SKM-1 (cell line): ENCODE results near the gene ABCB9.
A peak's percentile ranks its signal among the peaks of the same experiment; 100 is the strongest.

ENCODE experiments used
- DNase-seq: peaks from one replicate; lab custom pipeline; 2025; ENCODE audit not compliant: unreplicated experiment; lab: John Stamatoyannopoulos, UW

The ABCB9 gene

DNA sequence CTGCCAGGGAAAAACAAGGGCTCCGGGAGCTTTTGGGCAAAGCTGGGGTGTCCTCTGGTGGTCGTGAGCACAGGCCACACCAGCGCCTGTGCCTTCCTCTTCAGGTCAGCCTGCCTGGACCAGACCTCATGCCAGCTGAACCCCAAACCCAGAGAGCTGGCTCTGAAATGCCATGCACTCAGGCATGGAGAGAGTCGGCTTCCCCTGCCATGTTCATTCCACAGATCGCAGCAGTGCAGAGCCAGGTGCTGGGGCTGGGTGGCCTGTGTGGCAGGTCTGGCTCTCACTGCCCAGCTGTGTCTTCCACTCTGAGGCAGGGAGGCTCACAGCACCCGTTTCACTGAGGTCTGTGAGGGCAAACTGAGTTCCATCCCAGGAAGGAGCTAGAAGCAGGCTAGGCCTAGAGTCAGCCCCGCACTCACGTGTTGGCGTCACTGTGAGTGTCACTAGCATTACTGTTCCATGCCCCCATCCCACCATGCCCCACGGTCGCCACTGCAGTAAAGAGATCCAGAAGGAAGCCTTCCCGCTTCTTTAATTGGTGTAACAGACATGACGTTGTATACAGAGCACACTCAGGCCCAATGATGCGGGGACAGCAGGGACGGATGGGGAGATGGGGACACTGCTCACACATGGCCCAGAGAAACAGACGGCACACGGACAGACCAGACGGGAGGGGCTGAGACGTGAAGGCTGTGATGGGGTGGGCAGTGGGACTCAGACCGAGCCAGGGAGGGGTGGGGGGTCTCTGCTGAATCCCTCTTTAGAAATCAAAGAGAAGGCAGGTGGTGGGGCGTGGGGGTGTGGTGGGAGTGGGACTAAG is 16.9 kb upstream of the ABCB9 start:
- no peak for DNase-seq

DNA sequence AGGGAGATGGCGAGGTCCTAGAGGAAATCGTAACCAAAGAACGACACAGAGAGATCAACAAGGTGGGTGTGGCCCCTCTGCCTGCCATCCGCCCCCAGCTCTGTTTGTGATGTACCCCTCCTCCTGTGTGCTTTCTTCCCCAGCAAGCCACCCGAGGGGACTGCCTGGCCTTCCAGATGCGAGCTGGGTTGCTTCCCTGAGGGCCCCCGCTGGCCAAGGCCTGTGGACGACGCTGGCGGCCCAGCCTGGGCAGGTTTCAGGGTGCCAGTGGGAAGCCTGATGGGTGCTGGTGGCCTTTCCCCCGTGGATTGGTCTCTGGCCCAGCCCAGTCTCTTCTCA is 16.2 kb upstream of the ABCB9 start:
- no peak for DNase-seq

DNA sequence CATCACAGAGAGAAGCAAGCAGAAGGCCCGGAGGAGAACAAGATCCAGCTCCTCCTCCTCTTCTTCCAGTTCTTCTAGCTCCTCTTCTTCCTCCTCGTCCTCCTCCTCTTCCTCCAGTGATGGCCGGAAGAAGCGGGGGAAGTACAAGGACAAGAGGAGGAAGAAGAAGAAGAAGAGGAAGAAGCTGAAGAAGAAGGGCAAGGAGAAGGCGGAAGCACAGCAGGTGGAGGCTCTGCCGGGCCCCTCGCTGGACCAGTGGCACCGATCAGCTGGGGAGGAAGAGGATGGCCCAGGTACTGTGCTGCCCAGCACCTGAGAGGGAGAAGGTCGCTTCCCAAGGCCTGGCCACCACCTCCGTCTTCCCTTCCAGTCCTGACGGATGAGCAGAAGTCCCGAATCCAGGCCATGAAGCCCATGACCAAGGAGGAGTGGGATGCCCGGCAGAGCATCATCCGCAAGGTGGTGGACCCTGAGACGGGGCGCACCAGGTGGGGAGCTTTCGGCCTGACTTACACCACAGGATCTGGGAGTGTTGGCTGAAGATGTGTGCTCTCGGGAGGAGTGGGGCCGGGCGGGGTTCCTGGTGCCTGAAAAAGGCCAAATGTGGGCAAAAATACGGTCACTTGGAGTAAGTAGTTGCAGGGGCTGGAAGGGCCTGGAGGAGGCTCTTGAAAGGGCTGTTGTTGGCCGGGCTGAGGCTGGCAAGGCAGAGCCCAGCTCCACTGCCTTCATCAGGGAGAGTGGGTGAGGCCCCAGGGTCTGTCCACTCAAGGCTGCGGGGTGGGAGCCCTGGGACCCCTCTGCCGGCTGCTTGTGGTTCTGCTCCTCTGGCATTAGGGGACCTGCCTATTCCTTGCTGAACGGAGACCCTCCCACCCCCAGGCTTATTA is 15.6 kb upstream of the ABCB9 start:
- no peak for DNase-seq

DNA sequence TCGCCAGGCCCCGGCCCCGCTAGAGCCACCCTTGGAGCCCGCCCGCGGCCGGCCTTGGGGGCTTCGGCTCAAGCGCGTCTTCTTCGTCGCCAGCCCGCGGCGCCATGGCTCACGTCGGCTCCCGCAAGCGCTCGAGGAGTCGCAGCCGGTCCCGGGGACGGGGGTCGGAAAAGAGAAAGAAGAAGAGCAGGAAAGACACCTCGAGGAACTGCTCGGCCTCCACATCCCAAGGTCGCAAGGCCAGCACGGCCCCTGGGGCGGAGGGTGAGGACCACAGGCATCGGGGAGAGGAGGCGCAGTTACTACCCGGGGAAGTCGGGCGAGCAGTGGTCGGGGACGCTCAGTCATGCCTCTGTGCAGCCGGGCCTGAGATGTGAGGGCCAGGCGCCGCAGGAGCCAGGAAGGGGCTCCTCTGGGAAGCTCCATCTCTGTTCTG is 14.8 kb upstream of the ABCB9 start:
- no peak for DNase-seq

DNA sequence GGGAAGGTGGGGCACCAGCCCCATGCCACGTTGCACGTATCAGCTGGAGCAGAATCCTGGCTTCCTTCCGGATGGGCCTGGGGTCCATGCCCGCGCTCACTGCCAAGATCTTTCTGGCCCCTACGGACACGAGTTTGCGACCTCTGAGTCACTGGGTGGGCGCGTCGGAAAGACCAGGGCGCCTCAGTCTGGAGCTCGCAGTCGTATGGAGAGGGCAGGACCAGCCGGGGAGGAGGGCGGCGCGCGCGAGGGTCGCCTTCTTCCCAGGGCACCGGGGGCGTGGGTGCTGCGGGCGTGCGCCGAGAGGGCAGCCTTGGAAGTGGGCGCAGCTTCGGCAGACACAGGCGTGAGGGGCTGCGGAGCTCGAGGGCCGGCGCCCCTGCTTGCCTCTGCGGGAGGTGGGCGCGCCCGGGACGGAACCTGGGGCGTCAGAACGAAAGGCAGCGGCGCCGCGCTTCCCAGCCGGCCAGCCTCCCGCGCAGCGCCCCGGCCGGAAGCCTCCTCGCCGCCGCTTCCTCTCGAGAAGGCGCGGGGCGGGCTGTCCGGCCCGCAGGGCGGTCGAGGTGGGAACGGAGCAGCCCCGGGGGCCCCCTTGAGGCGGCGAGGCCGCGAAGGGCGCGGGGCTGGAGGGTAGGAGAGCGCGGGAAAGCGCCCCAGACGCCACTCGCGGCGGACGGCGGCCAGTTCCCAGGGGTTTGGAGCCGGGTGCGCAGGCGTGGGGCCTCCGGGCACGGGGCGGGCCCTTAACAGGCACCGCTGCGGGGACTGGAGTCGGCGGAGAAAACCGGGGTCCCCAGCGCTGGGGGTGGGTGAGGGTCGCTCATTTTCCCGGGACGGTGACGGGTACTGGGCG is 14.1 kb upstream of the ABCB9 start, which contains the start of gene ARL6IP4:
TSS of gene ARL6IP4 (plus strand) at position 499 of the 853 bp plus-strand sequence. CDS start 459 bp downstream, outside the sequence.
- DNase-seq: no peak

DNA sequence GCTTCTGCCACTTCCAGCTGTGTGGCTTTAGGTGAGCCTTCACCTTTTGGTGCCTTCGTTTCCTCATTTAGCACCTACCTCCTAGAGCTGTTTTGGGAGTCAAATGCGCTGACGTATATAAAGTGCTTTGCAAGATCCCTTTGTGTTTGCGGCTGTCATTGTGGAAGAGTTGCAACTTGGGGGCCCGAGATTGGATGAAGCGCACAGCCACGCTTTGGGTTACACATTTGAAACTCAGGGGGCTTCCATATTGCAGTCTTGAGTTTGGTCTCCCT is 13.6 kb upstream of the ABCB9 start:
- DNase-seq: no peak

DNA sequence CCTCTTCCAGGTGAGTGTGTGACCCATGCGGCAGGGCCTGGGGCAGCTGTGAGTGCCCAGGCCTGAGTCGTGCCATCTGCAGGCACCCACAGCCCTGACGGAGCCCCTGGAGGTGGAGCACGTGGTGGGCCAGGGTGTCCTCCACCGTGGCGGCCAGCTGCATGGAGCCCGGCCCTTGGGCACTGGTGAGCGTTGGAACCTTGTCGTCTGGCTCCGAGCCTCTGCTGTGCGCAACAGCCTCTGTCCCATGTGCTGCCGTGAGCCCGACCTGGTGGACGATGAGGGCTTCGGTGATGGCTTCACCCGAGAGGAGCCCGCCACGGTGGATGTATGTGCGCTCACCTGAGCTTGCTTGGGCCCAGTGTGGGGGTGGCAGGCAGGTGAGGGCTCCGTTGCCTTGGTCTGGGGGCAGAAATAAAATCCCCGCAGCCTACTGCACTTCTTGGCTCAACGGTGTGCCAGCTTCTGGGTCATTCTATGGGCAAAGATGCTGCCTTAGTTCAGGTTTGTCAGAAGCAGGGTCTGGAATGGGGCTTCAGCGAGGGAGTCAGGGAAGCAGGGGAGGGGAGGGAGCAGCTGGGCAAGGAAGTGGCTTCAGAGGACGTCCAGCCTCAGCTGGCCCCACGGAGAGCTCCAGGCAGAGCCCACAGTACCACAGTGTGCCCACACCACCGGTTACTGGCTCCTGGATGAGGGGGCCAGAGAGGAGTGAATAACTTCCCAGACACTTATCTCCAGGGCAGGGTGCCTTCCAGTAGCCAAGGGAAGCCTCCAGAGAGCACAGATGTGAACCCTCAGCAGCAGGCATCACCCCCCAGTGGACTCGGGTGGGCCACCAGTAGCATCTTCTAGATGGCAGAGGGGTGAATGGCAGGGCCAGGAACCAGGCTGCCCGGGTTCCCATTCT is 13.0 kb upstream of the ABCB9 start:
- DNase-seq: no peak

DNA sequence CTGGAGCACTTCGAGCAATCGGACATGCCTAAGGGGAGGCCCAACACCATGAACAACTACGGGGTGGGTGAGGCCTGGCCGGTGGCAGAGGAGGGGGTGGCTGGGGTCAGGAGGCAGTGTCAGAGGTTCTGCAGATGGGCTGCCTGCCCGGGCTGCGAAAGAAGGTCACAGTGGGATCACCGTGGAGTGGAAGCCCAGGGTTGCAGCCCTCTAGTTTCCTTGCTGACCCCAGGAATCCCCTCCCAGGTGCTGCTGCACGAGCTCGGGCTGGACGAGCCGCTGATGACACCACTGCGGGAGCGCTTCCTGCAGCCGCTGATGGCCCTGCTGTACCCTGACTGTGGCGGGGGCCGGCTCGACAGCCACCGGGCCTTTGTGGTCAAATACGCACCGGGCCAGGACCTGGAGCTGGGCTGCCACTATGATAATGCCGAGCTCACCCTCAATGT is 12.3 kb upstream of the ABCB9 start:
- no peak for DNase-seq

DNA sequence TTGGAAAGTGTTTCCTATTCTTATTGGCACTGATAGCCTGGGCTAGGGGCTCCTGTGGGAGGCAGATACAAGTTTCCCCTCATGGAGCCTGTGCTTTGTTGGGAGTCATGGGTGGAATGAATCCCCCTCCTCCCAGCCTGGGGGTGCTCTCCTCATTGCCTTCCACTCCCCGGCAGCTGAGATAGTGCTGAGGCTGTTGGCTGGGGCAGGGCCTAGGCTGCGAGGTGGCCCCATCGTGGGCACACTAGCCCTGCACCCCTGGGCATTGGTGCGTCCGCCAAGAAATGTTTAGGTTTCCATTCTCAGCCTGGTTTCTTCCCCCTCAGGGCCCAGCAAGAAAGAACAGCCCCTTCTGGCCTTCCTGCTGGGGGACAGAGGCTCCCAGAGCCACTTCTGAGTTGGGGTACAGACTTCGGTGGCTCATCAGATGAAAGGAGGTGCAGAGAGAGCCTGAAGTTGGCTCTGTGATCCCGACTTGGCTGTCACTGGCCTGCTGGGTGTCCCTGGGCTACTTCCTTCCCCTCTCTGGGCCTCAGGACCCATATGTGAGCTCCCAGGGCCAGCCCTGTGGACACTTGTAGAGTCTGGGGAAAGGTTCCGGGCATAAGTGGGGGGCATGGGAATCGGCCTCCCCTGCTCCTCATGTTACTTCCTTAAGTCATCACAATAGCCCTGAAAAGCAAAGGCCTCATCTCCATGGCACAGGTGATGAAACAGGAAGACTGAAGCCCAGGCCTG is 11.6 kb upstream of the ABCB9 start:
- DNase-seq: no peak

DNA sequence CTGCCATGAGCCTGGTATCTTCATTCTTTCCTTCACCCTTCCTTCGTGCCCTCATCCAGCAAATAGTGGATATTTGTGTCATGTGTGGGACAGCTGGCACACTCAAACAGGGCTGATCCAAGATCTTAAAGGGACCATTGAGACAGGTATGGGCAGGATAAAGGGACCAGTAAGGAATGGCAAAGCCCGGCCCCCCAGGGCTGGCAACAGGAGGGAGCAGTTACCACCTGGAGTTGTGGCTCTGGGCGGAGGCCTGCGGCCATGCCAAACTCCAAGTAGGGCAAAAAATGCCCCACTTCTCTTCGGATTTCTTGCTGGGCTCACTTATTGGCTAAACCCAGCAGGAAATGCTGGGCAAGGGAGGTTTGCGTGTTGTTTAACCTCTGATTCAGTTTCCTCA is 10.9 kb upstream of the ABCB9 start:
- DNase-seq: no peak

DNA sequence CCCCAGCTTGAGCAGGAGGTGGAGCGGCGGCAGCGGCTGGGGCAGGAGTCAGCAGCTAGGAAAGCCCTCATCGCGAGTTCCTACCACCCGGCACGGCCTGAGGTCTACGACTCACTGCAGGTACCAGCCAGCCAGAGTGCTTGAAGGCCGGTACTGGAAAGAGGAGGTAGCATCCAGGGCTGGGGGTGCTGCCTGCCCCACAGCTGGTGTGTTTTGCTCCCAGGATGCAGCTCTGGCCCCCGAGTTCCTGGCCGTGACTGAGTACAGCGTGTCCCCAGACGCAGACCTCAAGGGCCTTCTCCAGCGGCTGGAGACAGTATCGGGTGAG is 10.3 kb upstream of the ABCB9 start:
- DNase-seq: no peak

DNA sequence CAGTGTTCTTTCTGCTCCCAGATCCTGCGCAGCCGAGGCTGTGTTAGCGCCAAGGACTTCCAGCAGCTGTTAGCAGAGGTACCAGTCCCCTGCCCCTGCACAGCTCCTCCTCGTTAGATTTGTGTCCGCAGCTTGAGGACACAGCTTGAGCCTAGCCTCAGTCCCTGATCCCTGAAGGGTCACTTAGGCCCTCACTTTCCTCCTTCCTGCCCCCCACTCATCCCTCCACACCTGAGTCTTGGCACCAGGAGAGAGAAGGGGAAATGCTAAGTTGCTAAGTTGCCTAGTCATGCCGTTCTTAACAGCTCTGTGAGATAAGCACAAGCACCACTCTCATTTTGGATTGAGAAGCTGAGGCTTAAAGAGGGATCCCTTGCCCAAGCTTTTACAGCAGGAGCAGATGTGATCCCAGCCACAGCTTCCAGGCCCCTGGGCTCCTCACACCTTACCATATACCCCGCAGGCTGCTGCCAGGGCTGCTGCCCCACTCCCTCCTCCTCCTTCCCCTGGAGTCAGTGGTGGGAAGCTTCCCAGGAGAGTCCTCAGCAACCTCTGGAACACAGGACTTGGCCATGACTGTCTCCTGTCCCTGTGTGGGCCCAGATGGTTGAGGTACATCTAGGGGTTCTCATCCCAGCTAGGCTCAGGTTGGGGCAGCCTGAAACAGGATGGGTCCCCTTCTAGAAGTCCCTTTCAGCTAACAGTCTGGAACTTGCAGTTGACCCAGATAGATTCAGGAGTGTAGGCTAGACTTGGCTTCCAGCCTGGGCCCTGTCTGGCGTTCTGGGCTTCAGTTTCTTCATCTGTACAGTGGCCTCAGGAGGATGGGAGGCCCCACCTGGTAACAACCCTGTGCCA is 9.8 kb upstream of the ABCB9 start:
- DNase-seq: no peak

DNA sequence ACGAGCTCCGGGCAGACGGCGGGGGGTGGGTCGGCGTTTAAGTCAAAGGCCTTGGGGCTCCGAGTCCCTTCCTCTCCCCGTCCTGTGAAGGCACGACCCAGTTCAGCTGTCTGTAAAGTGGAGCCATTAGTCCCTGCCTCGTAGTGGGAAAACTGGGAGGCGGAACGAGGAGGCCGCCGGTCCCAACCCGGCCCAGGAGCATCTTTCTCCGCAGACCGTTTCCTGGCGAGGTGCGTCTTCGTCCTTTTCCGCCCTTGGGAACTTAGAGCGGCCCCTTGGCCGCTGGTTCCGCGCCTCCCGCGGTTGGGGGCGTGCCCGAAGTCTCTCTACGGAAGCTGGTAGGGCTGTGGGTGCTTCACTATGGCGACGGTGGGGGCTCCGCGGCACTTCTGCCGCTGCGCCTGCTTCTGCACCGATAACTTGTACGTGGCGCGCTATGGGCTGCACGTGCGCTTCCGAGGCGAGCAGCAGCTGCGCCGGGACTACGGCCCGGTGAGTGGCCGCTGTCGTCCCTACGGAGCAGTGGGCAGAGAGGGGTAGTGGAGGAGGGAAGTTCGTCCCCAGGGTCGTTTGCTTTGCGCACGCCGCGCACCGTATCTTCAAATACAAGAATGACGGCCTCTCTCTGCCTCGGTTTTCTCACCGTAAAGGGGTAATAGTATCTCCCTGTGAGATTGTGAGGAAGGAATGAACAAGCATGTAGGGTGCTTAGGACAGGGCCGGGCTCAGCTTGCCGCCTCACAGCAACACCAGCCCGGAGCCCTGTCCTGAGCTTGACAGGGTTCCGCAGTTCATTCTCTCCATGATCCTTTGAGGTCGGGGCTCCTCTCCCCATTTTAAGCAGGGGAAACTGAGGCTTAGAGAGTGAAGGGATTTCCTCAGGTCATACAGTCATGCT is 8.9 kb upstream of the ABCB9 start, which contains the start of gene OGFOD2:
TSS of gene OGFOD2 (plus strand) at position 353 of the 898 bp plus-strand sequence. CDS start at position 361, 8 bp downstream.
- DNase-seq: peak; percentile 72

DNA sequence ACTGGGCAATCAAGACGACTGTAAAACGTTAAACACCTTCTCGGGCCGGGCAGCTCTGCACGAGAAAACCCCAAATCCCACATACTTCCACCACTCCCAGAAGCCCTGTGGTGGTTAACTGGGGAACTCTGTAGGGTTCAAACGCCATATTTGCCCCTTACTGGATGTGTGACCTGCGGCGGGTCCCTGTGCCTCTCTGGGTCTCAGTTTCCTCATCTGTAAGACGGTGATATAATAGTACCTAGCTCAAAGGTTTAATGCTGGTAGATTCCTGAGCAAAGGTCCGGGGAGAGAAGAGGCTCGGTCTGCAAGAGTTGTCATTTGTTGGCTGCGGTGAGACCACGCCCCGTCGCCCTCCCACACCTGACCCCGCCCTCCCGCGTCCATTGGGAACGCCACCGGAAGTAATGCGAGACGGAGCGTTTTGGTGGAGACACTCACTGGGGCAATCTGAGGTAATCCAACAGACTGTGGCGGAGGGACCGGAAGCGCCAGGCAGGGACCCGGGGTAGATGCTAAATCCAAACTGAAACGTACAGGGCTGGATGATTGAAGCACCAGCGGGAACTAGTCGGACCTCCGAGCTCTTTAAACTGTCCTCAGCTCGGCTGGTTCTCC is 8.1 kb upstream of the ABCB9 start:
- peak; percentile 72 for DNase-seq

DNA sequence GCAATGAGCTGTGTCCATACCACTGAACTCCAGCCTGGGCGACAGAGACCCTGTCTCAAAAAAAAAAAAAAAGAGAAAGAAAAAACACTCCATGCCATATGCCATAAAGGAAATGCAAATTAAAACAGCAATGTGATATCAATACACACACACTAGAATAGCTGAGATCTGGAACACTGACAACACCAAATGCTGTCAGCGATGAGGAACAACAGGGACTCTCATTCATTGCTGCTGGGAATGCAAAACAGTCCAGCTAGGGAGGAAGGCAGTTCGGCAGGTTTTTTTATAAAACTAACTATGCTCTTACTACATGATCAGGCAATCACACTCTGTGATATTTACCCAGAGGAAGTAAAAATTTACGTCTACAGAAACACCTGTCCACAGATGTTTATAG is 3.4 kb upstream of the ABCB9 start:
- DNase-seq: no peak

DNA sequence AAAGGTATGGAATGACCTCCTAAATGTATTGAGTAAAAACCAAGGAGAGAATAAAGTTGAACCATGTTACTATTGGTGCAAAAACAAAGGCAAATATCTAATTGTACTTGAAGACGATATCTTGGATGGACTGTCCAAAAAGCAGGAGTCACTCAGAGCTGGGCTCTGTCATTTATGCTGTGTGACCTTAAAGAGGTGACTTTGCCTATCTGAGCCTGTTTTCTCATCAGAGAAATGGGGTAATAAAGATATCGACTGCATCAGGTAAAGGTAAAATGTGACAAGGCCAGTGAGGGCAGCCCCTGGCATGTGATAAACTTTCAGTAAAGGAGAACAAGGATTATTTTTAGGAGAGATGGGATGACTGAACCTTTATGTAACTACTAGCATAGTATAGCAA is 1.8 kb upstream of the ABCB9 start:
- DNase-seq: no peak
